K562 (cell line): Measurements from ENCODE around the gene GYPC. TPM values are rescaled to one million over a fixed set of nuclear protein-coding genes. Genes with fewer than 3 reads are reported as not detected.

Experiments used
- CREB1 ChIP-seq, 2 experiments: sonication (generic) in 1 of 2; formaldehyde crosslinking in 1 of 2; IDR thresholded peaks; 2 replicates each; pipeline versions ENCODE4 v1.6.1 to v1.8.0; 2012 to 2022; ENCODE audit warnings: inconsistent platforms in 1 of 2, mild to moderate bottlenecking in 1 of 2, missing genetic modification reagents in 1 of 2, moderate library complexity in 1 of 2
- CREBBP ChIP-seq: IDR thresholded peaks from one replicate; pipeline ENCODE4 v1.6.1; 2012; ENCODE audit warnings: low read depth, mild to moderate bottlenecking, control low read depth, inconsistent platforms, low read length
- DACH1 ChIP-seq: fragments of 450-650 bp; IDR thresholded peaks from 2 replicates; pipeline ENCODE4 v1.6.1; 2018; ENCODE audit not compliant: partially characterized antibody
- EP400 ChIP-seq: fragments of 450-650 bp; IDR thresholded peaks from 2 replicates; pipeline ENCODE4 v1.6.1; 2017; ENCODE audit warnings: antibody characterized with exemption, mild to moderate bottlenecking, moderate library complexity
- EZH2 ChIP-seq: IDR thresholded peaks from 2 replicates; pipeline ENCODE4 v1.6.1; 2012; ENCODE audit warnings: low read depth, mild to moderate bottlenecking, inconsistent platforms, low read length, borderline replicate concordance
- FOSL1 ChIP-seq: fragments of 200-800 bp; sonication (Bioruptor generic); conservative IDR thresholded peaks from 2 replicates; pipeline ENCODE4 v1.6.1; 2016; ENCODE audit warnings: missing genetic modification characterization, missing compliant biosample characterization
- GABPB1 ChIP-seq: sonication (generic); formaldehyde crosslinking; IDR thresholded peaks from 2 replicates; pipeline ENCODE4 v1.8.0; 2022; ENCODE audit warnings: mild to moderate bottlenecking, missing genetic modification reagents
- GATAD2A ChIP-seq: fragments of 450-650 bp; IDR thresholded peaks from 2 replicates; pipeline ENCODE4 v1.6.1; 2017
- IRF1 ChIP-seq: sonication (generic); formaldehyde crosslinking; IDR thresholded peaks from 2 replicates; pipeline ENCODE4 v1.8.0; 2022; ENCODE audit warnings: missing genetic modification reagents, mild to moderate bottlenecking, borderline replicate concordance
- KDM1A ChIP-seq, 2 experiments: fragments of 450-650 bp; IDR thresholded peaks; 2 replicates each; pipeline ENCODE4 v1.6.1; 2016; ENCODE audit warnings: mild to moderate bottlenecking in 2 of 2
- MAZ ChIP-seq, 2 experiments: fragments of 450-650 bp in 1 of 2; sonication (generic) in 1 of 2; formaldehyde crosslinking; IDR thresholded peaks in 1 of 2; conservative IDR thresholded peaks in 1 of 2; 2 replicates each; pipeline versions ENCODE4 v1.4.0 to v1.5.0; 2020; ENCODE audit warnings: mild to moderate bottlenecking in 1 of 2, missing genetic modification reagents in 1 of 2
- MLX ChIP-seq, 2 experiments: fragments of 450-650 bp in 1 of 2; sonication (generic) in 1 of 2; formaldehyde crosslinking; conservative IDR thresholded peaks; 2 replicates each; pipeline versions ENCODE4 v1.4.0 to v1.8.1; 2020 to 2022; ENCODE audit warnings: mild to moderate bottlenecking in 1 of 2, missing genetic modification reagents in 1 of 2
- MYC ChIP-seq, 2 experiments: fragments of 250-450 bp in 1 of 2; sonication (Bioruptor Pico) in 1 of 2; IDR thresholded peaks; 2 replicates each; pipeline versions ENCODE4 v1.5.1 to v1.6.1; 2012 to 2021; ENCODE audit warnings: low read depth in 2 of 2, borderline replicate concordance in 1 of 2, improper control_type of control experiment in 1 of 2, low read length in 1 of 2, mild to moderate bottlenecking in 1 of 2, moderate library complexity in 1 of 2
- NFATC3 ChIP-seq: fragments of 450-650 bp; IDR thresholded peaks from 2 replicates; pipeline ENCODE4 v1.6.1; 2017; ENCODE audit warnings: mild to moderate bottlenecking
- POLR2A ChIP-seq: fragments of 450-650 bp; conservative IDR thresholded peaks from 2 replicates; pipeline ENCODE4 v1.6.1; 2016
- POLR2AphosphoS2 ChIP-seq: IDR thresholded peaks from 2 replicates; pipeline ENCODE4 v1.6.1; 2012; ENCODE audit warnings: low read length, improper control_type of control experiment
- RNF2 ChIP-seq: sonication (generic); IDR thresholded peaks from 2 replicates; pipeline ENCODE4 v1.6.1; 2016
- SFPQ ChIP-seq: fragments of 200-400 bp; formaldehyde crosslinking; IDR thresholded peaks from 2 replicates; pipeline ENCODE4 v1.6.1; 2017; ENCODE audit warnings: mild to moderate bottlenecking, low read depth, low read length, moderate library complexity
- SLC30A9 ChIP-seq: fragments of 250-450 bp; sonication (Bioruptor Pico); IDR thresholded peaks from 2 replicates; pipeline ENCODE4 v1.8.0; 2022; ENCODE audit warnings: mild to moderate bottlenecking, moderate library complexity
- SNRNP70 ChIP-seq: fragments of 200-400 bp; formaldehyde crosslinking; optimal IDR thresholded peaks from 2 replicates; pipeline ENCODE3; 2017; ENCODE audit warnings: low read depth, low read length
- SREBF2 ChIP-seq: sonication (generic); formaldehyde crosslinking; IDR thresholded peaks from 2 replicates; pipeline ENCODE4 v1.4.0; 2020; ENCODE audit warnings: mild to moderate bottlenecking, missing genetic modification reagents
- SUPT5H ChIP-seq: fragments of 450-650 bp; IDR thresholded peaks from 2 replicates; pipeline ENCODE4 v1.6.1; 2016
- USF2 ChIP-seq: sonication (generic); formaldehyde crosslinking; IDR thresholded peaks from 2 replicates; pipeline ENCODE4 v1.5.0; 2020; ENCODE audit warnings: missing genetic modification reagents
- polyA plus RNA-seq, 8 experiments: library from polyadenylated mRNA; depleted of rRNA in 4 of 8; stranded (reverse) in 5 of 8; unstranded in 3 of 8; fragments of >200 nt; fragmentation: Nextera tagmentation in 2 of 8; fragmentation: Illumina TruSeq in 1 of 8; extraction: Ambion mirVana in 2 of 8; extraction: Trizol in 1 of 8; gene quantifications; 2 replicates each; pipeline versions ENCODE4 v1.2.1 to v1.2.3, GENCODE V29; 2011 to 2014; ENCODE audit warnings: inconsistent platforms in 1 of 8, missing spikeins in 1 of 8
- total RNA-seq, 7 experiments: library from RNA; depleted of rRNA in 6 of 7; stranded (reverse); fragments of >200 nt in 6 of 7; fragmentation: Illumina TruSeq in 2 of 7; extraction: Trizol in 2 of 7; gene quantifications; 2 replicates each; pipeline versions ENCODE4 v1.2.1 to v1.2.3, GENCODE V29; 2011 to 2021; ENCODE audit warnings: low replicate concordance in 1 of 7

Gene GYPC
- total and polyA plus RNA-seq, 9 of the 15 experiments (the other 6 are each of a cell fraction or from before 2014, with no cell fraction given): 50.6 to 282 (median 194) TPM

- TF ChIP-seq FOSL1 (tag) (no peak; the same call in 1 of the 2 replicates), NFATC3 (no peak), KDM1A (IDR thresholded peaks at IDR 0.05) (0 out of 4 replicates have a peak, but pooled peaks of 1 of the 2 experiments have one; percentile 6), SFPQ (no peak), MYC (IDR thresholded peaks at IDR 0.05; ENCODE audit: low read depth, low read length) (no peak), MYC (CRISPR knock-in tag; IDR thresholded peaks at IDR 0.05; ENCODE audit: borderline replicate concordance, low read depth) (0 out of 2 replicates have a peak, but pooled peaks have one; percentile 31), SREBF2 (no peak), MAZ (CRISPR knock-in tag; conservative IDR thresholded peaks at IDR 0.05 in 1 of 2, IDR thresholded peaks at IDR 0.05 in 1 of 2) (peak; percentile 69; a peak in 3 of 4 replicates), CREB1 (IDR thresholded peaks at IDR 0.05) (no peak), CREB1 (CRISPR knock-in tag; IDR thresholded peaks at IDR 0.05) (no peak), GABPB1 (CRISPR knock-in tag) (peak; percentile 41; the same call in 1 of the 2 replicates), POLR2A (peak; percentile 71), EP400 (no peak; the same call in none of the 2 replicates), DACH1 (no peak), GATAD2A (no peak), USF2 (CRISPR knock-in tag) (no peak), CREBBP (no peak), POLR2AphosphoS2 (no peak), RNF2 (no peak), MLX (CRISPR knock-in tag; conservative IDR thresholded peaks at IDR 0.05) (no peak), SUPT5H (peak; percentile 60), SNRNP70 (no peak), SLC30A9 (CRISPR knock-in tag) (no peak), EZH2 (no peak), IRF1 (CRISPR knock-in tag) (no peak)
Observed at GRCh38 chr2:126655500-126656430, at the start of gene GYPC (continued).
